ENCODE data around the gene TBC1D1.

- TF ChIP-seq CTCF (IDR thresholded peaks at IDR 0.05): no peak
- TF ChIP-seq POLR2A (IDR thresholded peaks at IDR 0.05): no peak
These were observed 17.8 kb downstream of the TBC1D1 start for GRCh38 chr4:37908488-37909331.
